HS-27A (cell line): ENCODE results near the gene LRP5.
"Not testable (repeated sequence)": the region's sequence is repeated elsewhere in the genome, so short reads cannot be mapped to it uniquely, and the experiment has no call there.

Experiments used
- DNase-seq: peaks from one replicate; pipeline ENCODE4 v3.0.0-alpha.2; 2012; ENCODE audit warnings: low read depth, missing footprints

The LRP5 gene

DNA sequence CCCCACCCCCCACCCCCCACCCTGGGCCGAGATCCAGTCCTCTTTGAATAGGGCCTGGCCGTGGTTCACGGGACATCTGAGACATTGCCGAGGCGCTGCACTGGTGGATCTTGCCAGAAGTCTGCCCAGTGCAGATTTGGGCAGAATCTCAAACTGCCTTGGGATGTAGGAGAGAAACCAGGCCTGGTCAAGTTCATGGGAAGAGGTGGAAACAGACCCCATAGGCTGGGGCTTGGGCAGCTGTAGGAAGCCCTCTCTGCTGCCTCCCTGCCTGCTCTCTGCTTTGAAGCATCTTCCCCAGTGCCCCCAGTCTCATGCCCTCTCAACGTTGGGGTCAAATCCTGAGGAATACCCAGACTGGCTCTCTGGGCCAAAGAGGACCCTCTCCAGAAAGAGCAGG is 132.2 kb downstream of the LRP5 start:
- DNase-seq, result no peak

GRCh38 chr11:68445531-68446035 is 133.2 kb downstream of the LRP5 start:
- DNase-seq, result no peak

GRCh38 chr11:68446046-68446725 is 133.8 kb downstream of the LRP5 start:
- DNase-seq, result no peak

- no peak for DNase-seq
Measured at GRCh38 chr11:68447015-68447801, 134.8 kb downstream of the LRP5 start.

DNA sequence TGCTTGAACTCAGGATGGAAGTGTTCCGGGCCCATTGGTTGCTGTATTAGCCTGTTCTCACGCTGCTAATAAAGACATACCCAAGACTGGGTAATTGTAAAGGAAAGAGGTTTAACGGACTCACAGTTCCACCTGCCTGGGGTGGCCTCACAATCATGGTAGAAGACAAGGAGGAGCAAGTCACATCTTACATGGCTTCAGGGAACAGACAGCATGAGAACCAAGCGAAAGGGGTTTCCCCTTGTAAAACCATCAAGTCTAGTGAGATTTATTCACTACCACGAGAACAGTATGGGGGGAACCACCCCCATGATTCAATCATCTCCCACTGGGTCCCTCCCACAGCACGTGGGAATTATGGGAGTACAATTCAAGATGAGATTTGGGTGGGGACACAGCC is 135.5 kb downstream of the LRP5 start:
- not testable (repeated sequence) for DNase-seq

DNA sequence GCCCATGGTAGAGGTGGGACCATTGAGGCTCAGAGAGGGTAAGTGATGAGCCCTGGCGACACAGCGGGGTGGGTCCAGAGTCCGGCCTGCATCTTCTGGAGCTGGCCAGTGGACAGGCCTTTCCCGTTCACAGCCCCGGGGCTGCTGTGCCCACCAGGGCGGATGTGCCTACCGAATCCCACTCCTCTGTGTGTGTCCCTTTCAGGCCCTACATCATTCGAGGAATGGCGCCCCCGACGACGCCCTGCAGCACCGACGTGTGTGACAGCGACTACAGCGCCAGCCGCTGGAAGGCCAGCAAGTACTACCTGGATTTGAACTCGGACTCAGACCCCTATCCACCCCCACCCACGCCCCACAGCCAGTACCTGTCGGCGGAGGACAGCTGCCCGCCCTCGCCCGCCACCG is 136.2 kb downstream of the LRP5 start:
- no peak for DNase-seq

GRCh38 chr11:68449951-68450350 is 137.6 kb downstream of the LRP5 start:
- no peak for DNase-seq

DNA sequence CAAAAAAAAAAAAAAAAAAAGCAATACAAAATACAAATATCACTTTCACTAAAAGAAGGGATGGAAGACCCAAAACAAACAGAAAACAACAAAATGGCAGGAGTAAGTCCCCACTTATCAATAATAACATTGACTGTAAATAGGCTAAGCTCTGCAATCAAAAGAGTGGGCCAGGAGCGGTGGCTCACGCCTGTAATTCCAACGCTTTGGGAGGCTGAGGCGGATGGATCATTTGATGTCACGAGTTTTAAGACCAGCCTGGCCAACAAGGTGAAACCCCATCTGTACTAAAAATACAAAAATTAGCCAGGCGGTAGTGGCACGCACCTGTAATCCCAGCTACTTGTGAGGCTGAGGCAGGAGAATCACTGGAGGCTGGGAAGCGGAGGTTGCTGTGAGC is 138.3 kb downstream of the LRP5 start:
- DNase-seq, result no peak

DNA sequence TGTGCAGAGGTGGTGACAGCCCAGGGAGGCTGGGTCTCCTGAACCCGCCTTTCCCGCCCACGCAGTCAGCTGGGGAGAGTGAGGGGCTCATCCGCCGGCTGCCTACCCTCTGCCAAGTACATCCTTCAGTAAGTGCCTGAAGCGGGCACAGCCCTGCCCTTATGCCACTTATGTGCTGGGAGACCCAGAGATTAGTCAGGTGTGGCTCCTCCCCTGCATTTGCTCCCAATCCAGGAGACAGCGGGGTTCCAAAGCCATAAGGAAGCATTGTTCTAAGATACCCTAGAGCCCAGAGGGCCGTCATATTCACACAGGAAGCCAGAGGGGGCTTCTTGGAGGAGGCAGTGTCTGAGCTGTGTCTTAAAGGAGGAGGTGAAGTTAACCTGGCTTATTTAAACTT is 142.4 kb downstream of the LRP5 start:
- no peak for DNase-seq

GRCh38 chr11:68455485-68455884 is 143.1 kb downstream of the LRP5 start:
- no peak for DNase-seq

GRCh38 chr11:68457216-68457897 is 145.0 kb downstream of the LRP5 start:
- no peak for DNase-seq

DNA sequence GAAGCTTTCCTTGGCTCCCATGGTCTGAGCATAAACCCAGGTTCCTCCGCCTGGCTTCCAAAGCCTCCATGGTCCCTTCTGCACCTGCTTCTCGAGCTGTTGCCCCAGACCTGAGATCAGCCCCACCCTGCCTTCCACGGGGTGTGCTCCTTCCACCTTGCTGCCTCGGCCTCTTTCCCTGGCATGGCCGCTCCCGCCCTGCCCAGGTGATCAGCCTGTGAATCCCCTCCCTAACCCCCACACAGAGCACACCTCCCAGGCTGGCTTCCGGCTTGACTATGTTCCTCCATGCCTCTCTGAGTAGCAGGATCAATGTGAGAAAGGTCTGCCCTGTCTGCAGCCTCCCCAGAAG is 145.5 kb downstream of the LRP5 start:
- no peak for DNase-seq

- not testable (repeated sequence) for DNase-seq
Measured at GRCh38 chr11:68458340-68458739, 145.9 kb downstream of the LRP5 start.

GRCh38 chr11:68459886-68460740 is 147.7 kb downstream of the LRP5 start:
- DNase-seq, result peak; percentile 97

- no peak for DNase-seq
Measured at GRCh38 chr11:68460741-68461574, 148.6 kb downstream of the LRP5 start, which contains the start of gene PPP6R3. Gene PPP6R3 (plus strand): TSS chr11:68460752. CDS start chr11:68537665, 76,913 bp downstream.

DNA sequence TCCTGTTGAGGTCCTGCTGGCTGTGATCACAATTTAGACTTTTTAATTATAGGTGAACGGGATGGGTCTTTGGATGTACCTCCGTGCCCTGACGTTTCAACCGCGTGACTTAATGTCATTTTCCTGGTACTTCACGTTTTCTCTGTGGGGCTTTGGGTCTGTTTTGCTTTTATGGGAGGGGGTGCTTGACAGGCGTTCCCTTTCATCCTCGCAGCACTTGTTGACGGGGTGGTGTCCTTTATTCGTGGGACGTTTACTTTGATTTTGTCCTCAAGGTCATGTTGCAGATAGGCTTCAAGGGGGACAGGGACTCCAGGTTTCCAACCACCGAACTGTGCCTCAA is 149.2 kb downstream of the LRP5 start:
- DNase-seq, result no peak

GRCh38 chr11:68463714-68464113 is 151.3 kb downstream of the LRP5 start:
- no peak for DNase-seq

GRCh38 chr11:68467201-68467834 is 154.9 kb downstream of the LRP5 start:
- no peak for DNase-seq

- no peak for DNase-seq
Measured at GRCh38 chr11:68468217-68468828, 155.9 kb downstream of the LRP5 start.

- no peak for DNase-seq
Measured at GRCh38 chr11:68469122-68469521, 156.7 kb downstream of the LRP5 start.
